ENCODE data around the gene ARVCF.

ARVCF gene

GRCh38 chr22:19921544-19922081 is 95.0 kb downstream of the ARVCF start:
- TF ChIP-seq CTCF (IDR thresholded peaks at IDR 0.05; ENCODE audit: low read depth, low read length), result no peak
- H3K4me3 ChIP-seq (ENCODE audit: low read depth, low read length), result no peak overlapping the region
